HepG2 (cell line): ENCODE data around the gene ANKRD11. TPM values are rescaled to one million over a fixed set of nuclear protein-coding genes. Genes with fewer than 3 reads are reported as not detected.

ENCODE experiments used
- ATAC-seq: fragments of 200-7000 bp; cut with Tn5 transposase; 3 replicates; pipeline ENCODE4 v1.9.1; 2020; ENCODE audit warnings: mild to moderate bottlenecking, moderate library complexity
- BruUV-seq: library from RNA; stranded (reverse); fragments of 400-500 nt; replicated peaks from 2 replicates; lab custom pipeline; 2021; lab: Mats Ljungman, UMichigan
- CTCF ChIA-PET: fragments of 300-600 bp; formaldehyde crosslinking; extraction: SDS; loops from one replicate; lab custom pipeline; 2021; ENCODE audit warnings: low total read pairs, inconsistent platforms, low intra/inter-chr PET ratio; lab: Yijun Ruan, JAX
- POLR2A ChIA-PET: fragments of 350-600 bp; sonication (Branson Sonifier 250); formaldehyde crosslinking; loops from one replicate; lab custom pipeline; 2020; ENCODE audit warnings: antibody characterized with exemption, inconsistent platforms; lab: Yijun Ruan, JAX
- DNase-seq: peaks from one replicate; pipeline ENCODE4 v3.0.0-alpha.2; 2015; ENCODE audit warnings: low spot score
- FAIRE-seq: peaks from 3 replicates; lab custom pipeline; 2011; peaks lifted over from hg19 to GRCh38; lab: Jason Lieb, UNC
- H2AFZ ChIP-seq: one replicate; pipeline ENCODE4 v1.6.1; 2011; ENCODE audit warnings: low read length, inconsistent platforms
- H3K27ac ChIP-seq: fragments of 300-600 bp; 3 replicates; pipeline ENCODE4 v1.8.0; 2011; ENCODE audit warnings: mixed run types, mild to moderate bottlenecking, mixed read lengths, low read length, inconsistent platforms; ENCODE audit not compliant: insufficient read depth; ENCODE audit errors: extremely low read length
- H3K27me3 ChIP-seq, 2 experiments: fragments of 200-600 bp in 1 of 2; 2 replicates in 1 of 2; 3 replicates in 1 of 2; pipeline versions ENCODE4 v1.6.0 to v1.8.0; 2011; ENCODE audit warnings: low read length in 2 of 2, mild to moderate bottlenecking in 2 of 2, moderate library complexity in 2 of 2, inconsistent platforms in 1 of 2; ENCODE audit not compliant: insufficient read depth in 2 of 2, control insufficient read depth in 1 of 2
- H3K36me3 ChIP-seq, 2 experiments: fragments of 200-600 bp in 1 of 2; replicated peaks in 1 of 2; 2 replicates in 1 of 2; 3 replicates in 1 of 2; pipeline versions ENCODE4 v1.5.1 to v1.8.0; 2011; ENCODE audit warnings: low read length in 2 of 2, inconsistent platforms in 1 of 2; ENCODE audit not compliant: insufficient read depth in 2 of 2, control insufficient read depth in 1 of 2
- H3K4me1 ChIP-seq: 2 replicates; pipeline ENCODE4 v1.5.1; 2012; ENCODE audit warnings: low read length, inconsistent platforms; ENCODE audit not compliant: insufficient read depth
- H3K4me2 ChIP-seq: 2 replicates; pipeline ENCODE4 v1.6.0; 2011; ENCODE audit warnings: low read depth, low read length, inconsistent platforms
- H3K4me3 ChIP-seq, 3 experiments: fragments of 200-600 bp in 1 of 3; sonication (generic), shearing (Covaris generic) in 1 of 3; replicated peaks in 1 of 3; 2 replicates each; pipeline ENCODE4 v1.5.1; 2011 to 2016; ENCODE audit warnings: low read length in 3 of 3, inconsistent platforms in 2 of 3, low read depth in 2 of 3, mild to moderate bottlenecking in 2 of 3, control low read depth in 1 of 3, mixed read lengths in 1 of 3; ENCODE audit not compliant: insufficient read depth in 1 of 3
- H3K79me2 ChIP-seq: one replicate; pipeline ENCODE4 v1.6.1; 2011; ENCODE audit warnings: low read length, inconsistent platforms; ENCODE audit not compliant: insufficient read depth
- H3K9ac ChIP-seq: 2 replicates; pipeline ENCODE4 v1.6.0; 2011; ENCODE audit warnings: mild to moderate bottlenecking, low read depth, low read length, inconsistent platforms; ENCODE audit not compliant: insufficient read depth
- H3K9me3 ChIP-seq: 2 replicates; pipeline ENCODE4 v1.5.1; 2012; ENCODE audit warnings: mild to moderate bottlenecking, low read length
- H4K20me1 ChIP-seq: 2 replicates; pipeline ENCODE4 v1.6.0; 2011; ENCODE audit warnings: inconsistent platforms, mild to moderate bottlenecking, low read length, moderate library complexity; ENCODE audit not compliant: insufficient read depth
- AGO2 ChIP-seq: fragments of 200-400 bp; formaldehyde crosslinking; optimal IDR thresholded peaks from 2 replicates; pipeline ENCODE3; 2017; ENCODE audit warnings: mild to moderate bottlenecking, low read depth, low read length, moderate library complexity
- CREM ChIP-seq, 2 experiments: sonication (generic) in 1 of 2; formaldehyde crosslinking in 1 of 2; IDR thresholded peaks; 2 replicates each; pipeline versions ENCODE4 v1.4.0 to v1.6.1; 2016 to 2020; ENCODE audit warnings: antibody characterized with exemption in 1 of 2, mild to moderate bottlenecking in 1 of 2, missing genetic modification reagents in 1 of 2
- GABPB1 ChIP-seq: IDR thresholded peaks from 2 replicates; pipeline ENCODE4 v1.6.1; 2016; ENCODE audit warnings: mild to moderate bottlenecking, missing genetic modification reagents, moderate library complexity, missing compliant biosample characterization
- LBX2 ChIP-seq: sonication (generic); formaldehyde crosslinking; IDR thresholded peaks from 2 replicates; pipeline ENCODE4 v1.5.0; 2020; ENCODE audit warnings: missing genetic modification reagents, mild to moderate bottlenecking, borderline replicate concordance
- MIER2 ChIP-seq: IDR thresholded peaks from 2 replicates; pipeline ENCODE4 v1.6.1; 2016; ENCODE audit warnings: missing biosample characterization, missing genetic modification reagents
- NAIF1 ChIP-seq: sonication (generic); formaldehyde crosslinking; IDR thresholded peaks from 2 replicates; pipeline ENCODE4 v1.5.0; 2020; ENCODE audit warnings: mild to moderate bottlenecking, missing genetic modification reagents, borderline replicate concordance
- RBM22 ChIP-seq: fragments of 200-400 bp; formaldehyde crosslinking; optimal IDR thresholded peaks from 2 replicates; pipeline ENCODE3; 2017; ENCODE audit warnings: mild to moderate bottlenecking, low read length, moderate library complexity
- SMAD1 ChIP-seq: sonication (generic); formaldehyde crosslinking; IDR thresholded peaks from 2 replicates; pipeline ENCODE4 v1.4.0; 2020; ENCODE audit warnings: missing genetic modification reagents, low read depth, mild to moderate bottlenecking, borderline replicate concordance
- SP4 ChIP-seq: sonication (generic); formaldehyde crosslinking; IDR thresholded peaks from 2 replicates; pipeline ENCODE4 v1.8.1; 2023; ENCODE audit warnings: mild to moderate bottlenecking, missing genetic modification reagents
- ZBTB33 ChIP-seq: sonication (generic); formaldehyde crosslinking; IDR thresholded peaks from 2 replicates; pipeline ENCODE4 v1.4.0; 2020; ENCODE audit warnings: missing genetic modification reagents
- ZBTB38 ChIP-seq: sonication (generic); formaldehyde crosslinking; IDR thresholded peaks from 2 replicates; pipeline ENCODE4 v1.5.1; 2020; ENCODE audit warnings: mild to moderate bottlenecking, missing genetic modification reagents
- ZMYM2 ChIP-seq: sonication (generic); formaldehyde crosslinking; IDR thresholded peaks from 2 replicates; pipeline ENCODE4 v1.8.0; 2022; ENCODE audit warnings: mild to moderate bottlenecking, missing genetic modification reagents
- ZNF143 ChIP-seq: sonication (generic); formaldehyde crosslinking; IDR thresholded peaks from 2 replicates; pipeline ENCODE4 v1.4.0; 2020; ENCODE audit warnings: missing genetic modification reagents
- WGBS: methylation state at CpG from one replicate; pipeline ENCODE4 v1.1.6; 2017; ENCODE audit warnings: low lambda C conversion rate; 5-methylcytosine and 5-hydroxymethylcytosine counted together
- in situ Hi-C: cut with HindIII; loops from 2 replicates; pipeline ENCODE4 v1.10.0; 2017; ENCODE audit warnings: low pct_unique_long_range_greater_than_20kb; ENCODE audit not compliant: extremely low pct_ligation_motif_present
- intact Hi-C: fragments of 100-400 bp; cut with micrococcal nuclease; formaldehyde crosslinking; loops from one replicate; pipeline ENCODE4 v1.10.0; 2022; ENCODE audit not compliant: unreplicated experiment
- polyA plus RNA-seq, 8 experiments: library from polyadenylated mRNA; depleted of rRNA in 3 of 8; stranded (reverse) in 7 of 8; unstranded in 1 of 8; fragments of >200 nt; fragmentation: Illumina TruSeq in 4 of 8; extraction: Trizol in 4 of 8; gene quantifications; 2 replicates each; pipeline versions ENCODE4 v1.2.1 to v1.2.3, GENCODE V29; 2011 to 2016; ENCODE audit warnings: low read depth in 4 of 8, missing spikeins in 1 of 8, mixed read lengths in 1 of 8; ENCODE audit not compliant: insufficient read depth in 1 of 8
- total RNA-seq, 5 experiments: library from RNA; depleted of rRNA; stranded (reverse); fragments of >200 nt; fragmentation: Illumina TruSeq; extraction: Trizol; gene quantifications; 2 replicates each; pipeline ENCODE4 v1.2.3, GENCODE V29; 2016; ENCODE audit warnings: low read depth in 1 of 5
- TF ChIP-seq, protein P1 (sequence below): sonication (generic); formaldehyde crosslinking; IDR thresholded peaks from 2 replicates; pipeline ENCODE4 v1.4.0; 2020; ENCODE audit warnings: mild to moderate bottlenecking, missing genetic modification reagents
- TF ChIP-seq, protein P2 (sequence below): sonication (generic); formaldehyde crosslinking; IDR thresholded peaks from 2 replicates; pipeline ENCODE4 v1.5.0; 2020; ENCODE audit warnings: mild to moderate bottlenecking, missing genetic modification reagents, moderate library complexity

ANKRD11 gene
- total and polyA plus RNA-seq, 2 of the 13 experiments (the other 11 are each of a cell fraction or from before 2014, with no cell fraction given), result 21.4 to 38.4 TPM

DNA sequence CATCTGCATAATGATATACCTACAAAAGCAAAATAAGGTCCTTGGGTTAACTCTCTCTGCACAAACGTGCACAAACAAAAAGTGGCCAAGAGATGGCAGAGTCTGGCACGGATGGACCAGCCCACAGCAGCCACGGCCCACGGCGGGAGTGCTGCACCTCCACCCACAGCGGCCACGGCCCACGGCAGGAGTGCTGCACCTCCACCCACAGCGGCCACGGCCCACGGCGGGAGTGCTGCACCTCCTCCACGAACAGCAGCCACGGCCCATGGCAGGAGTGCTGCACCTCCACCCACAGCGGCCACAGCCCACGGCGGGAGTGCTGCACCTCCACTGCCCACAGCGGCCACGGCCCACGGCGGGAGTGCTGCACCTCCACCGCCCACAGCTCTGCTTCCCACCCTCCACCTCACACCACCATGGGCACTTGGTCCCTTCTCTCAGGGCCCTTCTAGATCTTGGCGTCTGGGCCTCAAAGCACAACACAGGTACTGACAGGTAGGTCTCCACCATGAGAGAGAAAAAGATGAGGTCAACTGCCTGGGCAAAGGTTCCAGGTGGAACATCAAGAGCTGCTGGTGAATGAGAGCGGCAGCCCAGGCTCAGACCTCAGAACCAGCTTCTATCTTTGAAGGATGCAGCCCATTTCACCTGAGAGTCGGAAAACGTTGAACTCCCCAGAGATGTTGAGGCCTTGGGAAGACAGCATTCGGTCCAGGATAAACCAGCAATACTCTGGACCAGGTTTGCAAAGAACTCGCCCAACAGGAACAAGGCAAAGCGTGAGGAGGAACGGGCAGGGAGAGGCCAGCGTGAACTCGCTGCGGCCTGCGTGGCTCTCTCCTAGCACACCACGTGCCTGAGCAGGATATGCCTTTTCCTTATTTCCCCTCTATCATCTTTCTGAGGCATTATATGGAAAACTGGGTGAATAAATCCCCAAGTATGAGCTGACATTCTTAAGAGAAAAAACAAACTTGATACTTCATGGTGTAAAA is 148.4 kb downstream of the ANKRD11 start:
- CTCF ChIA-PET, result no interaction called here
- POLR2A ChIA-PET, result no interaction called here
- H3K79me2 ChIP-seq, result peaks cover 98% of the 10 kb centered on the region
- no peak overlapping the region for H3K4me2 ChIP-seq
- no peak for DNase-seq
- H3K9me3 ChIP-seq, result no peaks in the 10 kb centered on the region
- FAIRE-seq, result no peak
- peaks cover 87% of the 10 kb centered on the region for H4K20me1 ChIP-seq
- no peaks in the 10 kb centered on the region for H3K27me3 ChIP-seq
- no peak for ATAC-seq
- no peak overlapping the region for H3K9ac ChIP-seq
- TF ChIP-seq RBM22 (peak; percentile 94), ZBTB38 (CRISPR knock-in tag) (peak; percentile 76), CREM (IDR thresholded peaks at IDR 0.05) (no peak), CREM (CRISPR knock-in tag; IDR thresholded peaks at IDR 0.05) (no peak), ZMYM2 (CRISPR knock-in tag) (0 out of 2 replicates have a peak, but pooled peaks have one; percentile 43), NAIF1 (CRISPR knock-in tag) (no peak), SP4 (peak; percentile 41; the same call in 1 of the 2 replicates), SMAD1 (CRISPR knock-in tag) (0 out of 2 replicates have a peak, but pooled peaks have one; percentile 42), ZBTB33 (CRISPR knock-in tag) (peak; percentile 94), LBX2 (0 out of 2 replicates have a peak, but pooled peaks have one; percentile 40), ZNF143 (CRISPR knock-in tag) (no peak), MIER2 (CRISPR knock-in tag) (no peak), AGO2 (peak; percentile 89), GABPB1 (CRISPR knock-in tag) (0 out of 2 replicates have a peak, but pooled peaks have one; percentile 11)
- TF ChIP-seq, protein P1, sequence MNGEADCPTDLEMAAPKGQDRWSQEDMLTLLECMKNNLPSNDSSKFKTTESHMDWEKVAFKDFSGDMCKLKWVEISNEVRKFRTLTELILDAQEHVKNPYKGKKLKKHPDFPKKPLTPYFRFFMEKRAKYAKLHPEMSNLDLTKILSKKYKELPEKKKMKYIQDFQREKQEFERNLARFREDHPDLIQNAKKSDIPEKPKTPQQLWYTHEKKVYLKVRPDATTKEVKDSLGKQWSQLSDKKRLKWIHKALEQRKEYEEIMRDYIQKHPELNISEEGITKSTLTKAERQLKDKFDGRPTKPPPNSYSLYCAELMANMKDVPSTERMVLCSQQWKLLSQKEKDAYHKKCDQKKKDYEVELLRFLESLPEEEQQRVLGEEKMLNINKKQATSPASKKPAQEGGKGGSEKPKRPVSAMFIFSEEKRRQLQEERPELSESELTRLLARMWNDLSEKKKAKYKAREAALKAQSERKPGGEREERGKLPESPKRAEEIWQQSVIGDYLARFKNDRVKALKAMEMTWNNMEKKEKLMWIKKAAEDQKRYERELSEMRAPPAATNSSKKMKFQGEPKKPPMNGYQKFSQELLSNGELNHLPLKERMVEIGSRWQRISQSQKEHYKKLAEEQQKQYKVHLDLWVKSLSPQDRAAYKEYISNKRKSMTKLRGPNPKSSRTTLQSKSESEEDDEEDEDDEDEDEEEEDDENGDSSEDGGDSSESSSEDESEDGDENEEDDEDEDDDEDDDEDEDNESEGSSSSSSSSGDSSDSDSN (CRISPR knock-in tag), result no peak
- TF ChIP-seq, protein P2, sequence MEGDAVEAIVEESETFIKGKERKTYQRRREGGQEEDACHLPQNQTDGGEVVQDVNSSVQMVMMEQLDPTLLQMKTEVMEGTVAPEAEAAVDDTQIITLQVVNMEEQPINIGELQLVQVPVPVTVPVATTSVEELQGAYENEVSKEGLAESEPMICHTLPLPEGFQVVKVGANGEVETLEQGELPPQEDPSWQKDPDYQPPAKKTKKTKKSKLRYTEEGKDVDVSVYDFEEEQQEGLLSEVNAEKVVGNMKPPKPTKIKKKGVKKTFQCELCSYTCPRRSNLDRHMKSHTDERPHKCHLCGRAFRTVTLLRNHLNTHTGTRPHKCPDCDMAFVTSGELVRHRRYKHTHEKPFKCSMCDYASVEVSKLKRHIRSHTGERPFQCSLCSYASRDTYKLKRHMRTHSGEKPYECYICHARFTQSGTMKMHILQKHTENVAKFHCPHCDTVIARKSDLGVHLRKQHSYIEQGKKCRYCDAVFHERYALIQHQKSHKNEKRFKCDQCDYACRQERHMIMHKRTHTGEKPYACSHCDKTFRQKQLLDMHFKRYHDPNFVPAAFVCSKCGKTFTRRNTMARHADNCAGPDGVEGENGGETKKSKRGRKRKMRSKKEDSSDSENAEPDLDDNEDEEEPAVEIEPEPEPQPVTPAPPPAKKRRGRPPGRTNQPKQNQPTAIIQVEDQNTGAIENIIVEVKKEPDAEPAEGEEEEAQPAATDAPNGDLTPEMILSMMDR (CRISPR knock-in tag), result 0 out of 2 replicates have a peak, but pooled peaks have one; percentile 15
- TF ChIP-seq, all 625 proteins: peak for 10
- in situ Hi-C loops, result no loop called here
- 90% methylated on average over 22 of the region's 35 CpGs for WGBS
- intact Hi-C loops, result no loop called here
- Histone ChIP-seq H3K4me1 (peaks cover 63% of the 10 kb centered on the region), H3K36me3 (peaks cover 0 to 5% of the 10 kb centered on the region in 2 experiments; a peak in 2 of 5 replicates), H2AFZ (no peak overlapping the region), H3K27ac (no peak overlapping the region), H3K4me3 (no peak overlapping the region)
- no TSS peak for BruUV-seq
